Fibroblast of skin of right quadriceps (primary cell): ENCODE data around the gene PRKG2.

Experiments
- DNase-seq: peaks from one replicate; pipeline ENCODE4 v3.0.0-alpha.2; 2013

The PRKG2 gene

GRCh38 chr4:81093720-81094401, 121.2 kb downstream of the PRKG2 start:
- DNase-seq: no peak

- no peak for DNase-seq
These were observed 129.0 kb downstream of the PRKG2 start for GRCh38 chr4:81085979-81086378.

DNA sequence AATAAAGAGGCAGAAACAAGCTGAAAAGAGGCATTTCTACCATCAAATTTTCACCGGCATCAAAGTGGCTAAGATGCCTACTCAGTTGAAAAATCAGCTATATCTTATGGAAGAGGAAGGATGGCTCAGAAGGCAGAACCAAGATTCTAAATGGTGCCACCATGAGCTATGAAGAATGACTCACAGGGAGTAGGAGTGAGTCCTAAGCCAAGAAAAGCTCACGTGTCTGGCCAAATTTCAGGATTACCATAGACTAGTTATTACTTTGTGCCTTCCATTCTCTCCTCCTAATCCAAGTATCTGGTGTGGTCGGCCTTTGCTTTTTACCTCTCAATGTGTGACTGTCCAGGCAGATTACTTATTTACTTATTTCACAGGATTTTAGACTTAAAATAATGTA, 129.7 kb downstream of the PRKG2 start:
- DNase-seq: no peak

DNA sequence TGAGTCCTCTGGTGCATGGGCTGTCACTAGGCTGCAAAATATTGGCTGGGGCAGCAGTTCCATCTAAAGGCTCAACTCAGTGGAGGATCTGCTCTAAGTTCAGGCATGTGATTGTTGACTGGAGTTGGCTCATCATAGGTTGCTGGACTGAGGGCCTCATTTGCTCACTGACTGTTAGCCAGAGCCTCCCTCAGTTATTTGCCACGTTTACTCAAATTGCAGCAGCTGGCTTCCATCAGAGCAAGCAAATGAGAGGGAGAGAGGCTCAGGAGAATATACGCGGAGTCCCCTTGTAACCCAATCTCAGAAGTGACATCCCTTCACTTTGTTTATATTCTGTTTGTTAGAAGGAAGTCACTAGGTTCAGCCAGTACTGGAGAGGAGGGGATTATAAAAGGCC, 130.4 kb downstream of the PRKG2 start:
- no peak for DNase-seq

- peak; percentile 50 for DNase-seq
These were observed 131.0 kb downstream of the PRKG2 start for GRCh38 chr4:81084029-81084428.

DNA sequence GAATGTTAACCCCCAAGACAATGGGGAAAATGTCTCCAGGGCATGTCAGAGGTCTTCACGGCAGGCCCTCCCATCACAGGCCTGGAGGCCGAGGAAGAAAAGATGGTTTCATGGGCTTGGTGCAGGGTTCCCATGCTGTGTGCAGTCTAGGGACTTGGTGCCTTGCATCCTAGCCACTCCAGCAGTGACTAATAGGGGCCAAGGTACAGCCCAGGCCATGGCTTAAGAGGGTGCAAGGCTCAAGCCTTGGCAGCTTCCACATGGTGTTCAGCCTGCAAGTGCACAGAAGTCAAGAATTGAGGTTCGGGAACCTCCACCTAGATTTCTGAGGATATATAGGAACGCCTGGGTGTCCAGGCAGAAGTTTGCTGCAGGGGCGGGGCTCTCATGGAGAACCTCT, 133.9 kb downstream of the PRKG2 start:
- DNase-seq: no peak

- no peak for DNase-seq
These were observed 144.0 kb downstream of the PRKG2 start for GRCh38 chr4:81071013-81071412.

DNA sequence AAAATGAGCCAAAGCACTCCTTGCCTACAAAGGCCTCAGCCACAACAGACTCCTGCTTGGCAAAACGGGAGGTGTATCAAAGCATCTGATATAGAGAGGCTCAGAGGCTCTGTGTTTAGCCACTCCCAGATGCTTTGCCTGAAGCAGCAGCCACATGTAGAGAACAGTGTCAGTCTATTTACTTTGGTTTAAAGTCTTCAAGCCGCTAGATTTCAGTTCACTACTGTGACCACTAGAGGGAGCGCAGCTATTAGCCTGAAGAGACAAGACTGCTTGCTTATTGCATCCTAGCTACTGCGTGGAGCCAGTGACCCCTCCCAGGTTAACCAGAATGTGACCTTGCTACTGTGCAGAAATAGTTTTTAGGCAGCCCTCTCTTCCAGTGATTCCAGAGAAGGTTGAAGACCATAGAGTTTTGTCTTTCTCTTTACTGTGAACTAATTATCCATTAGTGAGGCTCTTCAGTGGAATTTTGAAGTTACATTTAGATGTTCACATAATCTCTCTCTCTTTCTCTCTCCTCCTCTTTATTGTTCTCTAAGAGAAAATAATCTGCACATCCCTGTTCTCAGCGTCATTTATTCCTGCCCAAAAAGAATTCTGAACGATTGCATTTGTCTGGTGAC, 145.2 kb downstream of the PRKG2 start:
- DNase-seq: peak; percentile 84

GRCh38 chr4:81065446-81065845, 149.6 kb downstream of the PRKG2 start:
- no peak for DNase-seq

DNA sequence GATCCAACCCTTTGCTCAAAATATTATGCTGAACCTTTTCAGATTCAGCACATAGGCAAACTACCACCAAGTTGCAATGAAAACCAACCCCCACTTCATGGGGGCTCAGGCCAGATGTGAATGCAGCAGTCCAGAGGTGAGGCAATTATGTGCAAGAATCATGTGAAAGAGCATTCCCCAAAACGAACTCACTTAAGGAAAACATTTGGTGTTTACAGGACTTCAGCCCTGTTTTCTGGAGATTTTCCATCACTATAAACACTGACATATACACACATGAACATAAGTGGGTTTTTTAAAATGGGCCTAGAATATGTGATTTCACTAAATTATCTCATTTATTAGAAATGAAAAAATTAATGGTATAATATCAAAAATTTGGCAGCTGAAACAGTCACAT, 153.0 kb downstream of the PRKG2 start:
- no peak for DNase-seq

DNA sequence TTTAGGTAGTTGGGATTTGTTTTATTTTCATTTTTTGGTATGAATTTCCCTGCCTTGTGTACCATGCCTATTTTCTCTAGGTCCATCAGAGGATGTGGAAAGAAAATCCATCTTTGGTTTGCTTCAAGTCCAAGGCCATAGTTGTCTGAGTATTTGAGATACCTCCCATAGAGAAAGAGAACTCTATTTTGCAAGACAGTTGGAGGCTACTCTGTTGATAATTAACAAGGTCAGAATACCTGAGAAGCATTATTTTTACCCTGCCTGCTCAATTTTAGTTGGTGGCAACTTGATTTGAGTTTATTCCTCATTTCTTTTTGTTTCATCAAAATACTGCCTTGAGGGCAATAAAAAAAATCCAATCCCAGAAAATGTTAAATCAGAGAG, 153.7 kb downstream of the PRKG2 start:
- DNase-seq: no peak

GRCh38 chr4:81060587-81061343, 154.3 kb downstream of the PRKG2 start:
- no peak for DNase-seq

DNA sequence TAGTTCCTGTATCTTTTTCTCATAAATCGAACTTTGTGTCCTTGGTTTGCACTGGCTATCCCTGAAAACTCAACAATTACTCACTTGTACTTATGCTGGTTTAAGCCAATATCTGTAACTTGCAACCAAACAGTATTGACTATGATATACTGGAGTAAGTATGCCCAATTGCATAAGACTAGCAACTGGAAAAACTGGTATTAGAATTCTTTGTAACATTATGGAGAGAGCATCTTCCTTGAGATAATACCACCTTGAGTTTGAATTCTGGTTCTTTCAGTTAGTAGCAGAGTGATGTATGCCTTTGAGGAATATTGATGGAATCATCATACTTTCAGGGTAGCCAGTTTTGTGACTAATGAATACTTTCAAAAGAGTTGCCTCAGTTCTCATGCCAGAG, 156.4 kb downstream of the PRKG2 start:
- no peak for DNase-seq

- peak; percentile 79 for DNase-seq
These were observed 162.6 kb downstream of the PRKG2 start for GRCh38 chr4:81052119-81053068.

DNA sequence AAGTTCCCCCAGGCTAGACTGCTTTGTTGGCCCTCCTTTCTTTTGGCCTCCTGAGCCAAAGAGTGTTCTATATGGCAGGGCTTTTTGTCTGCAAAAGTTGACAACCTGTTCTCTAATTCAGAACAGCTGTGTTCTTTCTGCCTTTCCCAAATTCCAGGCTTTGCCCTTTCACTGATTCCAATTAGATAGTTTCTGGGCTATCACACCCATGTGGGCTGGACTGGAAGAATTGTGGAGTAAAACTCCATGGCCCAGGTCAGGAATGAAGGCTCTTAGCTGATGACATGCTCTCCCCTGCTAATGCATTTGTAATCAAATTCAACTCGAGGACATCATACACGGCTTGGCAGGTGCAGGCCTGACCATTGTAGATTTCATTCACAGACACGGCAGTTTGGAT, 165.1 kb downstream of the PRKG2 start:
- DNase-seq: no peak

GRCh38 chr4:81049330-81049729, 165.7 kb downstream of the PRKG2 start:
- no peak for DNase-seq

DNA sequence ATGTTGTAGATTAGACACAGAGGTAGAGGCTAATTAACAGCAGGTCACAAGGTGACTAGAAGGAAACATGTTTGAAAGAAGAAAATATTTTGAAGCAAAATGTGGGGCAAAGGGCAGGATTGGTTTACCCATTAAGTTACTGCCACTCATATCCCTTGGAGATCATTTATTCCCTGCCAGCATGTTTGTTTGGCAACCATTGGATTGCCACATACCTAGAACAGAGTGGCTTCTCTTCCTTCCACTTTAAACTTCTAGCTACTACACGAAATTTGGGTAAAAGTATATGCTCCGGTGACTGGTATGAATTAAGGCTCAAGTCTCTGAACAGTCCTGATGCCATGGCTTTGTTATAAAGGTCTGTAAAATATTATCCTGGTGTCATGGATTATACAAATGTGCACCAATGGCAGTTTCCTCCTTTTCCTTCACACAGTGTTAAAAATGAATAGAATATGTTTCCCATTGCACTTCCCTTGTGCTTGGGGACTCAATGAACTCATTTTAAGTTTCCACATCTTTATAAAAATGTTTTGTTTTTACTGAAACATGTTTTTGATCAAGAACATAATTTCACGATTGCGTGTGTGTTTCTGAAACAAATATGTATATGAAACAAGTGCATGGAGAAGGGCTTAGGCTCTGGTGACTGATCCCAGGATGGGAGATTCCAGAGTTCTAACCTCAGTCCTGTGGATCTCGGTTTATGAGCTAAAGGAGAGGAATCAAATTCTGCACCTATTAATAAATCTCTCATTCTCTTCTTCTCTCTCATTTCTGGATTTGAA, 172.2 kb downstream of the PRKG2 start:
- no peak for DNase-seq

GRCh38 chr4:81040012-81040659, 174.9 kb downstream of the PRKG2 start:
- peak; percentile 41 for DNase-seq

- no peak for DNase-seq
These were observed 175.6 kb downstream of the PRKG2 start for GRCh38 chr4:81039351-81039972.

DNA sequence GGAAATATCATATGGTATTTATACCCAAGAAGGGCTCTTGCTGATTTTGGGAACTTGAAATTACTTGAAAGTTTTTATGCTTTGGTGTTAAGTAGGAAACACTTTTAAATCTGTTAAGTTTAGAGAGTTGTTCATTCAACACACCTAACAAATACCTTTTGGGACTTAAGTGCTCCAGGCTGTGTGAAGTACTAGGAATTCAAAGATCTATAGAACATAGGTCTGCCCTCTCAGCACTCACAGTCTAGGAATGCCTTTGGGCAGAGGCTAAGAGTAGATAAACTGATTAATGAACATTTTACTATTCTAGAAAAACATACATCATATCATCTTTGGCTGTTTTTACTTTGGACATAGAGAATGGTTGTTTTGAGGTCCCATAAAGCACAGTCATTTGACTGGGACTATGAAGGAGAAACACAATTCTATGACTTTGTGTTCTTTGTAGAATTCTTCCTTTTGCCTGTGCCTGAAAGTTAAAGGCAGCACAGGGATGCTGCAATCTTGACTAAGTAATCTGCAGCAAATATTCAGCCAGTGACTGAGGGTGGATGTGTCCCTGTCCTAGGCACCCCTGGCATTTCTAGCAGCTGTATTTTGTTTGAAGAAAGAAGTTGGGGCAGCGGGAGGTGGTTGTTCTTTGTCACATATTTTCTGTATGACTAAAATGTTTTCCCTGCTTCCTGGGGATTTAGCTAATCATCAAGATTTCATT, 176.2 kb downstream of the PRKG2 start:
- peak; percentile 2 for DNase-seq
